Activated CD4-positive, CD25-positive, alpha-beta regulatory T cell treated with anti-CD3 and anti-CD28 coated beads, Interleukin-2, amount 50 U/mL, for 16 hours (primary cell): Measurements from ENCODE around the gene ZSCAN5C.
"Not testable (repeated sequence)": the region's sequence is repeated elsewhere in the genome, so short reads cannot be mapped to it uniquely, and the experiment has no call there.

ENCODE experiments used
- DNase-seq: peaks from one replicate; pipeline ENCODE4 v3.0.0-alpha.2; 2020; ENCODE audit warnings: low read depth, low spot score

The ZSCAN5C gene

GRCh38 chr19:56201973-56202372 is at the start of gene ZSCAN5C:
ZSCAN5C (plus strand) TSS chr19:56202273; CDS start chr19:56205914, 3,641 bp downstream.
- DNase-seq, result no peak

- DNase-seq, result no peak
These were observed 49.4 kb upstream of the ZSCAN5C start for GRCh38 chr19:56152644-56153043.

GRCh38 chr19:56153507-56153906 is 48.6 kb upstream of the ZSCAN5C start:
- DNase-seq, result no peak

GRCh38 chr19:56155124-56155687 is 46.9 kb upstream of the ZSCAN5C start:
- no peak for DNase-seq

GRCh38 chr19:56156768-56157167 is 45.3 kb upstream of the ZSCAN5C start:
- no peak for DNase-seq

- DNase-seq, result no peak
These were observed 43.8 kb upstream of the ZSCAN5C start for GRCh38 chr19:56158170-56158757.

- DNase-seq, result no peak
These were observed 43.0 kb upstream of the ZSCAN5C start for GRCh38 chr19:56159009-56159559.

GRCh38 chr19:56159622-56160271 is 42.3 kb upstream of the ZSCAN5C start:
- DNase-seq, result no peak

GRCh38 chr19:56161534-56161933 is 40.5 kb upstream of the ZSCAN5C start:
- no peak for DNase-seq

GRCh38 chr19:56162258-56162657 is 39.8 kb upstream of the ZSCAN5C start:
- DNase-seq, result no peak

GRCh38 chr19:56163097-56163496 is 39.0 kb upstream of the ZSCAN5C start:
- no peak for DNase-seq

- no peak for DNase-seq
These were observed 35.0 kb upstream of the ZSCAN5C start for GRCh38 chr19:56167064-56167578.

GRCh38 chr19:56170261-56170660 is 31.8 kb upstream of the ZSCAN5C start:
- no peak for DNase-seq

GRCh38 chr19:56174086-56174485 is 28.0 kb upstream of the ZSCAN5C start:
- DNase-seq, result no peak

GRCh38 chr19:56174550-56174949 is 27.5 kb upstream of the ZSCAN5C start:
- DNase-seq, result no peak

- DNase-seq, result not testable (repeated sequence)
These were observed 26.2 kb upstream of the ZSCAN5C start, which contains the start of gene GALP for GRCh38 chr19:56175861-56176307. GALP (plus strand) TSS chr19:56176008; CDS start chr19:56177109, 1,101 bp downstream.

- not testable (repeated sequence) for DNase-seq
These were observed 25.8 kb upstream of the ZSCAN5C start for GRCh38 chr19:56176310-56176709.

- no peak for DNase-seq
These were observed 25.2 kb upstream of the ZSCAN5C start for GRCh38 chr19:56176881-56177280.

GRCh38 chr19:56177564-56178243 is 24.4 kb upstream of the ZSCAN5C start:
- no peak for DNase-seq

GRCh38 chr19:56189785-56190184 is 12.3 kb upstream of the ZSCAN5C start:
- no peak for DNase-seq

GRCh38 chr19:56191115-56191514 is 11.0 kb upstream of the ZSCAN5C start:
- DNase-seq, result no peak

GRCh38 chr19:56191711-56192110 is 10.4 kb upstream of the ZSCAN5C start:
- no peak for DNase-seq
